Stomach (tissue), 4 donors: ENCODE results near the gene ONECUT3.

ENCODE experiments used
- CTCF ChIP-seq, 7 experiments: fragments of 450-650 bp in 4 of 7; fragments of 200-600 bp in 3 of 7; sonication (generic) in 3 of 7; IDR thresholded peaks; one replicate each; pipeline ENCODE4 v1.5.1; 2016 to 2019; ENCODE audit warnings: antibody characterized with exemption in 7 of 7, control low read depth in 2 of 7, mild to moderate bottlenecking in 1 of 7
- POLR2AphosphoS5 ChIP-seq, 3 donors: sonication (generic); formaldehyde crosslinking; IDR thresholded peaks; one replicate each; pipeline ENCODE4 v1.6.1; 2016; ENCODE audit warnings: antibody characterized with exemption in 3 of 3

GRCh38 chr19:1774989-1775772 lies 21.9 kb downstream of the ONECUT3 start:
- peak in 2 of 7 experiments; percentile 19 to 54 for TF ChIP-seq CTCF (IDR thresholded peaks at IDR 0.05)
- TF ChIP-seq POLR2AphosphoS5 (IDR thresholded peaks at IDR 0.05): no peak
